ENCODE data around the gene ZDHHC11B. TPM values are rescaled to one million over a fixed set of nuclear protein-coding genes. Genes with fewer than 3 reads are reported as not detected.

Gene ZDHHC11B
- total RNA-seq, 1 experiment from 2014 or later: 1.4 TPM

DNA sequence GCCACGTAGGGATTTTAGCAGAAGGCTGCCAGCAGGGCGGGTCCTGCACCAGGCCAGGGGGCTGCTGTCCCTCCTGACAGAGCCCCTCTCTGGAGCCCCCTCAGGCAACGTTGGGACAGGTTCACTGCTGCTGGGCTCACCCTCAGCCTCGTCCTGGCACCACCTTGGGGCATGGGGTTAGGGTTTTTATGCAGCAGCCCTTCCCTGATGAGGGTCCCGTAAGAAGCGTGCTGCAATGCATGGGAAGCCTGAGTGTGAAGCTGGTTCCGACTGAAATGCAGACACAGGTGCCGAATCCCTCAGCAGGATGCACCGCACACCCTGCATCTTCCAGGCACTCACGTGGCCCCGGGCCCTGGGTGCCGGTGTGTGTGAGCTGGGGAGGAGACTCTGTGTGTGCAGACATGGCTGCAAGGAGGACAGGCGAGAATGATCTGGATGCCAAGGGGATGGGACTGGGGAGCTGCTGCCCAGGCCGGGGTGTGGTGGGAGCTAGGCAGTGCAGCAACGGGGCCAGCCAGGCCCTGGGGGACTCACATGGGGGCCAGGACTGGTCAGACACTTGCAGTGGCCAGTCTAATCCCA lies 27.1 kb downstream of the ZDHHC11B start:
- no peak overlapping the region for H4K91ac ChIP-seq (ENCODE audit: insufficient read length, low read depth, low read length)
- no peak overlapping the region for H3K27ac ChIP-seq (ENCODE audit: insufficient read length, low read depth, low read length)
- no peak overlapping the region for H4K8ac ChIP-seq (replicated peaks; ENCODE audit: insufficient read length, low read depth, low read length)

More for the DNA sequence above, 27.1 kb downstream of the ZDHHC11B start:
- DNase-seq: peak; percentile 33
- H3K4me2 ChIP-seq (ENCODE audit: insufficient read depth, insufficient read length, low read length): no peak overlapping the region
- peak overlapping the region; percentile 17 for H3K14ac ChIP-seq (ENCODE audit: insufficient read depth, low read length)
- H2AK5ac ChIP-seq (ENCODE audit: insufficient read length, low read length): no peak overlapping the region
- H3K4me1 Mint-ChIP-seq: peaks cover 0 to 6% of the 10 kb centered on the region in 2 experiments; a peak in 1 of 4 replicates
- H2BK20ac ChIP-seq (ENCODE audit: low read depth, low read length, poor library complexity, severe bottlenecking): no peak overlapping the region
- H3K23me2 ChIP-seq (ENCODE audit: insufficient read length, low read depth, low read length, poor library complexity, severe bottlenecking): no peaks in the 10 kb centered on the region
- peak overlapping the region; percentile 78 for H3K18ac ChIP-seq (ENCODE audit: insufficient read length, low read depth, low read length)
- H3K79me2 ChIP-seq (ENCODE audit: insufficient read depth, low read length): no peaks in the 10 kb centered on the region
- H2BK15ac ChIP-seq (ENCODE audit: low read depth, low read length): no peak overlapping the region
- no peaks in the 10 kb centered on the region for H3K27me3 ChIP-seq (ENCODE audit: insufficient read depth, low read length)
- H3K9me3 Mint-ChIP-seq: no peaks in the 10 kb centered on the region
- no peak overlapping the region for H3T11ph ChIP-seq (ENCODE audit: low read length)
- H4K20me1 ChIP-seq (ENCODE audit: control insufficient read depth, insufficient read depth, insufficient read length): peaks cover 4% of the 10 kb centered on the region
- H3K4me1 ChIP-seq (ENCODE audit: insufficient read depth, low read length): no peaks in the 10 kb centered on the region
- WGBS (ENCODE audit: extremely low coverage, insufficient read length, low lambda C conversion rate): no CpG with 5 or more reads among the region's 15 CpGs
- H3K23ac ChIP-seq (ENCODE audit: insufficient read length, low read depth, low read length): no peak overlapping the region
- H3K4me3 Mint-ChIP-seq: no peak overlapping the region
- peak overlapping the region; percentile 9; the same call in 1 of the 2 replicates for H3K4ac ChIP-seq (ENCODE audit: low read depth, low read length)
- TF ChIP-seq, protein P1, sequence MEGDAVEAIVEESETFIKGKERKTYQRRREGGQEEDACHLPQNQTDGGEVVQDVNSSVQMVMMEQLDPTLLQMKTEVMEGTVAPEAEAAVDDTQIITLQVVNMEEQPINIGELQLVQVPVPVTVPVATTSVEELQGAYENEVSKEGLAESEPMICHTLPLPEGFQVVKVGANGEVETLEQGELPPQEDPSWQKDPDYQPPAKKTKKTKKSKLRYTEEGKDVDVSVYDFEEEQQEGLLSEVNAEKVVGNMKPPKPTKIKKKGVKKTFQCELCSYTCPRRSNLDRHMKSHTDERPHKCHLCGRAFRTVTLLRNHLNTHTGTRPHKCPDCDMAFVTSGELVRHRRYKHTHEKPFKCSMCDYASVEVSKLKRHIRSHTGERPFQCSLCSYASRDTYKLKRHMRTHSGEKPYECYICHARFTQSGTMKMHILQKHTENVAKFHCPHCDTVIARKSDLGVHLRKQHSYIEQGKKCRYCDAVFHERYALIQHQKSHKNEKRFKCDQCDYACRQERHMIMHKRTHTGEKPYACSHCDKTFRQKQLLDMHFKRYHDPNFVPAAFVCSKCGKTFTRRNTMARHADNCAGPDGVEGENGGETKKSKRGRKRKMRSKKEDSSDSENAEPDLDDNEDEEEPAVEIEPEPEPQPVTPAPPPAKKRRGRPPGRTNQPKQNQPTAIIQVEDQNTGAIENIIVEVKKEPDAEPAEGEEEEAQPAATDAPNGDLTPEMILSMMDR (conservative IDR thresholded peaks at IDR 0.05): no peak
- H2AFZ ChIP-seq (ENCODE audit: low read length): no peak overlapping the region
- H3K27me3 Mint-ChIP-seq (ENCODE audit: low read depth): peaks cover 10% of the 10 kb centered on the region
- H3K56ac ChIP-seq (ENCODE audit: insufficient read length, low read depth, low read length): no peak overlapping the region
- H3K9me3 ChIP-seq (ENCODE audit: control insufficient read depth, low read depth, low read length): no peaks in the 10 kb centered on the region
- H2BK5ac ChIP-seq (ENCODE audit: insufficient read length, low read length): no peak overlapping the region
- H3K27ac Mint-ChIP-seq: peak overlapping the region; percentile 61 to 83 (median 77); a peak in 4 of 7 replicates
- H3K9ac ChIP-seq (ENCODE audit: extremely low read depth, insufficient read length, low read length): no peak overlapping the region
- no peak overlapping the region for H2BK12ac ChIP-seq (ENCODE audit: insufficient read length, low read depth, low read length)
- H4K5ac ChIP-seq (ENCODE audit: insufficient read length, low read depth, low read length): no peak overlapping the region
- H3K79me1 ChIP-seq (ENCODE audit: insufficient read depth, low read depth, low read length, poor library complexity, severe bottlenecking): no peaks in the 10 kb centered on the region
- H2BK120ac ChIP-seq (ENCODE audit: low read depth, low read length, poor library complexity, severe bottlenecking): no peak overlapping the region
- no peaks in the 10 kb centered on the region for H3K36me3 Mint-ChIP-seq (ENCODE audit: insufficient read depth in 1 of 3, low read depth in 3 of 3)
